Measurements from ENCODE around the gene ELOVL5.
"Not testable (repeated sequence)": the region's sequence is repeated elsewhere in the genome, so short reads cannot be mapped to it uniquely, and the experiment has no call there.

- TF ChIP-seq CTCF, POLR2A, EP300 (IDR thresholded peaks at IDR 0.05): not testable (repeated sequence)
Observed at GRCh38 chr6:53317299-53317698, 31.5 kb downstream of the ELOVL5 start.
